Type B pancreatic cell (in vitro differentiated cells): ENCODE measurements around the gene THRB. TPM values are rescaled to one million over a fixed set of nuclear protein-coding genes. Genes with fewer than 3 reads are reported as not detected.

Experiments used
- DNase-seq: peaks from one replicate; pipeline ENCODE4 v3.0.0; 2021; ENCODE audit warnings: mixed read lengths; ENCODE audit not compliant: unreplicated experiment; ENCODE audit errors: extremely low spot score
- H3K27ac Mint-ChIP-seq: 2 replicates; pipeline ENCODE4 v1.8.0; 2021; ENCODE audit warnings: mild to moderate bottlenecking, mixed read lengths
- H3K27me3 Mint-ChIP-seq: 2 replicates; pipeline ENCODE4 v1.8.0; 2021; ENCODE audit warnings: mixed read lengths
- H3K36me3 Mint-ChIP-seq: 2 replicates; pipeline ENCODE4 v1.8.0; 2021; ENCODE audit warnings: mixed read lengths
- H3K4me1 Mint-ChIP-seq: one replicate; pipeline ENCODE4 v1.8.0; 2021; ENCODE audit warnings: mixed read lengths; ENCODE audit not compliant: unreplicated experiment
- H3K4me3 Mint-ChIP-seq: 2 replicates; pipeline ENCODE4 v1.8.0; 2021; ENCODE audit warnings: mild to moderate bottlenecking, mixed read lengths
- H3K9me3 Mint-ChIP-seq: 2 replicates; pipeline ENCODE4 v1.8.0; 2021; ENCODE audit warnings: mixed read lengths
- total RNA-seq: library from RNA; stranded (reverse); gene quantifications from 2 replicates; pipeline ENCODE4 v1.2.1, GENCODE V29; 2021; ENCODE audit warnings: low replicate concordance
- TF ChIP-seq, protein P1 (sequence below): fragments of 200-600 bp; sonication (generic); conservative IDR thresholded peaks from 2 replicates; pipeline ENCODE4 v1.5.0; 2021; ENCODE audit warnings: antibody characterized with exemption, mild to moderate bottlenecking

The THRB gene
- total RNA-seq, 1 donor from 2014 or later = 15.6 TPM

DNA sequence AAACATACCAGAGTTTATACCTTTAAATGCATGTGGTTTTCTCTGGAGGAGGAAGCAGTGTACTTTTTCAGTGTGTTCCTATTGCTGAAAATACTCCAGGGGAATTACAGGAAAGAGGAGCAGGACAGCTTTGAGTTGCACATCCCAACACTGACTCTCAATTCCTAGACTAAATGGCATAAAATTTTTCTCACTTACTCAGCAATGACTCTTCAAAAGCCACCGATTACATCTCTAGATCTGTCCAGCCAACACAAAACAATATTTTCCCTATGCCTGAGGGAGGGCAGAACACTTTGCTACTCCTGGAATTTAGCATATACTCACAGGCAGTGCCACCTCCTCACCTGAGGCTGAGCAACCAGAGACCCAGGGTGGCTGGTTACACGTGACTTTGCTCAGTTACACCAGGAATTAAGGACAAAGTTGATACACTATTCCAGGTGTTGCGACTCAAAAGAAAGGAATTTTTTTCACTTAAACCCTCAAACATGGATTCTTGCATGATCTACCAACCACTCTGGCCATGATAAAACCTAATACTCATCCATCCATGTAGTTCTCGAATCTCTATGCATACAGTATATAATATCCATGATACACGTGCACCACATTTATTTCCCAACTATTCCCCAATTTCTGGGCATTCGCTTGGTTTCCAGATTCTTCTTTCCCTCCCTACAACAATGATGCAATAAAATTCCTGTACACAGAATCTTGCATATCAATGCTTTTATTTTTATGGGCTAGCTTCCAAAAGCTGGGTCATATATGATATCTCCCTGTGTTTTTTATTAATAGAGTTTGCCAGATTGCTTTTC, 194.6 kb downstream of the THRB start:
- Mint-ChIP-seq H3K27ac (no peak overlapping the region), H3K4me3 (no peak overlapping the region), H3K27me3 (no peaks in the 10 kb centered on the region), H3K9me3 (no peaks in the 10 kb centered on the region), H3K4me1 (peaks cover 11% of the 10 kb centered on the region), H3K36me3 (no peaks in the 10 kb centered on the region)
- DNase-seq = no peak
- TF ChIP-seq, protein P1, sequence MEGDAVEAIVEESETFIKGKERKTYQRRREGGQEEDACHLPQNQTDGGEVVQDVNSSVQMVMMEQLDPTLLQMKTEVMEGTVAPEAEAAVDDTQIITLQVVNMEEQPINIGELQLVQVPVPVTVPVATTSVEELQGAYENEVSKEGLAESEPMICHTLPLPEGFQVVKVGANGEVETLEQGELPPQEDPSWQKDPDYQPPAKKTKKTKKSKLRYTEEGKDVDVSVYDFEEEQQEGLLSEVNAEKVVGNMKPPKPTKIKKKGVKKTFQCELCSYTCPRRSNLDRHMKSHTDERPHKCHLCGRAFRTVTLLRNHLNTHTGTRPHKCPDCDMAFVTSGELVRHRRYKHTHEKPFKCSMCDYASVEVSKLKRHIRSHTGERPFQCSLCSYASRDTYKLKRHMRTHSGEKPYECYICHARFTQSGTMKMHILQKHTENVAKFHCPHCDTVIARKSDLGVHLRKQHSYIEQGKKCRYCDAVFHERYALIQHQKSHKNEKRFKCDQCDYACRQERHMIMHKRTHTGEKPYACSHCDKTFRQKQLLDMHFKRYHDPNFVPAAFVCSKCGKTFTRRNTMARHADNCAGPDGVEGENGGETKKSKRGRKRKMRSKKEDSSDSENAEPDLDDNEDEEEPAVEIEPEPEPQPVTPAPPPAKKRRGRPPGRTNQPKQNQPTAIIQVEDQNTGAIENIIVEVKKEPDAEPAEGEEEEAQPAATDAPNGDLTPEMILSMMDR = no peak

DNA sequence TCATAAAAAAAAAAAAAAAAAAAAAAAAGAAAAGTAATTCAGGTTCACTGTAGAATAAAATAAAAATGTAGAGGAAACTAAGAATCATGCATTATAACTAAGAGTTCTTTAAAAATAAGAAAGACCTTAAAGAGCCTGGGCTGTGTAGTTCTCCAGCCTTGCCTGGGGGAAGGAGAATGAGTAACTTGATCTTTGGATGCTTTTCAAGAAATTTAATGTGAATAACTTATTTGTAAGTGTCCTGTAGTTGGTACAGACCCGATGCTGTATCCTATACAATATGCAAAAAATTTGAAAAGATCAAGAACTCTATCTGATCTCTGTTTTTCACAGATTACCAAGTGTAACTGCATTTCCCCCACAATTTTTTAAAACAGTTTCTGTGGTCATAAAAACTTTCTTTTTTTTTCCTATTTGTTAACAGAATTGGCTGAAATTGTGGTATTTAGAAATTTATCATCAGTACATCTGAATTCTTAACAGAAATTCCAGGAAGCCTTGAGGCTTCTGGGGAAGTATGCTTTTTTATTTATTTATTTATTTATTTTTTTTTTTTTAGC, 195.3 kb downstream of the THRB start:
- TF ChIP-seq, protein P1 = no peak

DNA sequence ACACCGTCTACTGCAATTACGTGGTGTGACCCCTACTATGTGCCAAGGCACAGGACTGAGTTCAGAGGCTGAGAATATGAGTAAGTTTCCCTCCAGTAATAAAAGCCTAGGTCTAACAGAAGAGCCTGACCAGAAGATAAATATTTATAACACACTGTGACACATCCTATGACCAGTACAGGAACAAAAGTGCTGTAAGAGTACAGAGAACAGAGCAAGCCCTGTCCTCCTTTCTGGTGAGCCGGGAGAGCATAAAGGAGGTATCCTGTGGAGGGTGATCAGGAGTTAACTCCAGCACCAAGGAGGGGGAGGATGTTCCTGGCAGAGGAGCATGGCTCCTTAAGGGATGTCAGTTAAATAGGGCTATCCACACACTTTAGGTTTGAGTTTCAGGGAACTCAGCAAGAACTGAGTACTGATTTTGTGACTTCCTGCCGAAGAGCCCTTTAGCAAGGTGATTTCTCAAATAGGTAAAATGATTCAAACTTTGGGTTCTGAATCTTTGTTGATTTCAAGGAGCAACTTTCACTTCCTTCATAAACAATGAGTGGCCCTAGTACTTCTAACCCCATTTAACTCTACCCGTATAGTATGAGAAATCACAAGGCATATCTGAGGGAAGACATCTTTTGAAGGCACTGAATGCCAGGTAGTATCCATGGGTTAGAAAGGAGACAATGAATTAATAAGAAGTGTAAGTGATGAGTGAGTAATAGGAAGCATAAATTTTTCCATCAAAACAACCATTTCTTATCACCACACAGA, 198.0 kb downstream of the THRB start:
- DNase-seq = no peak
- H3K4me1 Mint-ChIP-seq = peaks cover 5% of the 10 kb centered on the region
- TF ChIP-seq, protein P1 = no peak
- no peaks in the 10 kb centered on the region for H3K27me3 Mint-ChIP-seq
- H3K9me3 Mint-ChIP-seq = peaks cover 6% of the 10 kb centered on the region
- H3K27ac Mint-ChIP-seq = no peak overlapping the region
- H3K4me3 Mint-ChIP-seq = no peak overlapping the region
- H3K36me3 Mint-ChIP-seq = peaks cover 3% of the 10 kb centered on the region

More for the DNA sequence above, 195.3 kb downstream of the THRB start:
- peaks cover 1% of the 10 kb centered on the region for H3K9me3 Mint-ChIP-seq
- H3K27me3 Mint-ChIP-seq = no peaks in the 10 kb centered on the region
- H3K36me3 Mint-ChIP-seq = peaks cover 2% of the 10 kb centered on the region
- H3K4me3 Mint-ChIP-seq = no peak overlapping the region
- H3K4me1 Mint-ChIP-seq = peaks cover 11% of the 10 kb centered on the region
- no peak for DNase-seq
- H3K27ac Mint-ChIP-seq = no peak overlapping the region

DNA sequence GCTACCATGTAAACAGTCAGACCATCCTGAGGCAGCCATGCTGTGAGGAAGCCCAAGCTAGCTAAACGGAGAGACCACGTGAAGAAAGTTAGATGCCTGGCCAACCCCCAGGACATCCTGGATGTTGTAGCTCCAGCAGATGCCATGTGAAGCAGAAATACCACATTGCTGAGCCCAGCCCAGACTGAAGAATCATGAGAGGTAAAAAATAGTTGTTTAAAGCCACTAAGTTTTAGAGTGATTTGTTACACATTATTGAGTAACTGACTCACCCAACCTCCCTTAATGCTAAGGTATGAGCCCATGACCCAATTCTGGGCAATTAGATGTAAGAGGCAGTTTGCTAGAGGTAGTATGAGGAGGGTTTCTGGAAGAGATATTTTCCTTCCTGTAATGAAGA, 200.5 kb downstream of the THRB start:
- Mint-ChIP-seq H3K4me1 (no peaks in the 10 kb centered on the region), H3K36me3 (peaks cover 3% of the 10 kb centered on the region), H3K27me3 (no peaks in the 10 kb centered on the region), H3K9me3 (peaks cover 6% of the 10 kb centered on the region), H3K27ac (no peak overlapping the region), H3K4me3 (no peak overlapping the region)
- TF ChIP-seq, protein P1 = no peak
- DNase-seq = no peak

DNA sequence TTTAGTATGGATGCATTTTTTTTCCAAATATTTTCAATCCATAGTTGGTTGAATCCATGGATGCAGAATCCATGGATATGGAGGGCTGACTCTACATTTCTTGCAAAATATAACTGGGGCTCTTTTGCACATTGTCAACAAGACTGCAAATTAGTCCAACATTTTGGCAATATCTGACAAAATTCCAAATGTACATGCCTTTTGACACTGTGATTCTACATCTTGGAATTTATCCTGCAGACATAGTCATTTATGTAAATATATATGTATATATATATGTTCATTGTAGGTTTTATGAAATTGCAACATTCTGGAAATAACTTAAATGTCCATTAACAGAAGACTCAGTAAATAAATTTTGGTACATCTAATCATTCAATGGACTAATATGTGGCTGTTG, 203.0 kb downstream of the THRB start:
- DNase-seq = no peak
- H3K27ac Mint-ChIP-seq = no peak overlapping the region
- H3K9me3 Mint-ChIP-seq = peaks cover 6% of the 10 kb centered on the region
- no peaks in the 10 kb centered on the region for H3K27me3 Mint-ChIP-seq
- TF ChIP-seq, protein P1 = no peak
- peaks cover 3% of the 10 kb centered on the region for H3K36me3 Mint-ChIP-seq
- H3K4me1 Mint-ChIP-seq = no peaks in the 10 kb centered on the region
- H3K4me3 Mint-ChIP-seq = no peak overlapping the region
